ENCODE measurements around the gene SNRPD2.

- TF ChIP-seq CTCF (IDR thresholded peaks at IDR 0.05; ENCODE audit: insufficient read depth, low read length, poor library complexity, severe bottlenecking), result no peak
- TF ChIP-seq EZH2phosphoT487 (conservative IDR thresholded peaks at IDR 0.05; ENCODE audit: low read length), result no peak
Measured at GRCh38 chr19:45643927-45644771, 47.6 kb downstream of the SNRPD2 start.
